Activated naive CD8-positive, alpha-beta T cell (primary cell): ENCODE results near the gene GLS2.
"Not testable (repeated sequence)": the region's sequence is repeated elsewhere in the genome, so short reads cannot be mapped to it uniquely, and the experiment has no call there.

Experiments
- H3K27ac Mint-ChIP-seq: one replicate; pipeline ENCODE4 v1.8.0; 2021; ENCODE audit warnings: mixed read lengths
- H3K27me3 Mint-ChIP-seq: one replicate; pipeline ENCODE4 v1.8.0; 2021; ENCODE audit warnings: mixed read lengths
- H3K36me3 Mint-ChIP-seq: one replicate; pipeline ENCODE4 v1.8.0; 2021; ENCODE audit warnings: mixed read lengths
- H3K4me1 Mint-ChIP-seq: one replicate; pipeline ENCODE4 v1.8.0; 2021; ENCODE audit warnings: low read depth, mixed read lengths
- H3K4me3 Mint-ChIP-seq: one replicate; pipeline ENCODE4 v1.8.0; 2021; ENCODE audit warnings: mild to moderate bottlenecking, mixed read lengths
- H3K9me3 Mint-ChIP-seq: one replicate; pipeline ENCODE4 v1.8.0; 2021; ENCODE audit warnings: low read depth, mixed read lengths

Gene GLS2

GRCh38 chr12:56499879-56500278, 11.9 kb upstream of the GLS2 start:
- not testable (repeated sequence) for H3K36me3 Mint-ChIP-seq, H3K27me3 Mint-ChIP-seq, H3K4me3 Mint-ChIP-seq, H3K27ac Mint-ChIP-seq, H3K9me3 Mint-ChIP-seq, H3K4me1 Mint-ChIP-seq

GRCh38 chr12:56499452-56499851, 11.5 kb upstream of the GLS2 start:
- not testable (repeated sequence) for H3K4me1 Mint-ChIP-seq, H3K27me3 Mint-ChIP-seq, H3K27ac Mint-ChIP-seq, H3K36me3 Mint-ChIP-seq, H3K9me3 Mint-ChIP-seq, H3K4me3 Mint-ChIP-seq

- H3K27ac Mint-ChIP-seq, H3K36me3 Mint-ChIP-seq, H3K4me3 Mint-ChIP-seq, H3K9me3 Mint-ChIP-seq, H3K4me1 Mint-ChIP-seq, H3K27me3 Mint-ChIP-seq: not testable (repeated sequence)
Measured at GRCh38 chr12:56498126-56498902, 10.4 kb upstream of the GLS2 start.

- H3K27me3 Mint-ChIP-seq, H3K9me3 Mint-ChIP-seq, H3K4me1 Mint-ChIP-seq, H3K27ac Mint-ChIP-seq, H3K36me3 Mint-ChIP-seq: not testable (repeated sequence)
- H3K4me3 Mint-ChIP-seq, result peak overlapping the region; percentile 56
Measured at GRCh38 chr12:56496704-56497103, 8.7 kb upstream of the GLS2 start.

GRCh38 chr12:56494481-56494880, 6.5 kb upstream of the GLS2 start:
- H3K36me3 Mint-ChIP-seq, H3K9me3 Mint-ChIP-seq, H3K27ac Mint-ChIP-seq, H3K4me1 Mint-ChIP-seq, H3K27me3 Mint-ChIP-seq, H3K4me3 Mint-ChIP-seq: not testable (repeated sequence)

- not testable (repeated sequence) for H3K4me3 Mint-ChIP-seq, H3K27ac Mint-ChIP-seq, H3K27me3 Mint-ChIP-seq, H3K36me3 Mint-ChIP-seq, H3K4me1 Mint-ChIP-seq, H3K9me3 Mint-ChIP-seq
Measured at GRCh38 chr12:56494106-56494415, 6.1 kb upstream of the GLS2 start.

- H3K4me1 Mint-ChIP-seq, H3K9me3 Mint-ChIP-seq, H3K27ac Mint-ChIP-seq, H3K4me3 Mint-ChIP-seq, H3K36me3 Mint-ChIP-seq, H3K27me3 Mint-ChIP-seq: not testable (repeated sequence)
Measured at GRCh38 chr12:56493409-56494105, 5.6 kb upstream of the GLS2 start.

GRCh38 chr12:56490360-56490759, 2.4 kb upstream of the GLS2 start:
- peaks cover 3% of the 10 kb centered on the region for H3K27me3 Mint-ChIP-seq
- peaks cover 15% of the 10 kb centered on the region for H3K4me1 Mint-ChIP-seq
- no peaks in the 10 kb centered on the region for H3K36me3 Mint-ChIP-seq
- no peaks in the 10 kb centered on the region for H3K9me3 Mint-ChIP-seq
- H3K27ac Mint-ChIP-seq, result no peak overlapping the region
- H3K4me3 Mint-ChIP-seq, result no peak overlapping the region

- H3K4me1 Mint-ChIP-seq, result peaks cover 15% of the 10 kb centered on the region
- peak overlapping the region; percentile 41 for H3K27ac Mint-ChIP-seq
- peak overlapping the region; percentile 90 for H3K4me3 Mint-ChIP-seq
- H3K36me3 Mint-ChIP-seq, result no peaks in the 10 kb centered on the region
- peaks cover 3% of the 10 kb centered on the region for H3K27me3 Mint-ChIP-seq
- no peaks in the 10 kb centered on the region for H3K9me3 Mint-ChIP-seq
Measured at GRCh38 chr12:56487448-56488040, 417 bp downstream of the GLS2 start.

GRCh38 chr12:56486694-56487093, 1.3 kb downstream of the GLS2 start:
- Mint-ChIP-seq H3K9me3 (no peaks in the 10 kb centered on the region), H3K27me3 (peaks cover 3% of the 10 kb centered on the region), H3K4me1 (peaks cover 15% of the 10 kb centered on the region), H3K36me3 (no peaks in the 10 kb centered on the region), H3K27ac (no peak overlapping the region), H3K4me3 (peak overlapping the region; percentile 90)

- Mint-ChIP-seq H3K4me1 (peaks cover 22% of the 10 kb centered on the region), H3K27ac (no peak overlapping the region), H3K27me3 (no peaks in the 10 kb centered on the region), H3K36me3 (no peaks in the 10 kb centered on the region), H3K9me3 (no peaks in the 10 kb centered on the region), H3K4me3 (no peak overlapping the region)
Measured at GRCh38 chr12:56484566-56484965, 3.4 kb downstream of the GLS2 start.

- H3K27me3 Mint-ChIP-seq, result no peaks in the 10 kb centered on the region
- H3K27ac Mint-ChIP-seq, result no peak overlapping the region
- H3K9me3 Mint-ChIP-seq, result no peaks in the 10 kb centered on the region
- H3K4me3 Mint-ChIP-seq, result no peak overlapping the region
- no peaks in the 10 kb centered on the region for H3K36me3 Mint-ChIP-seq
- peaks cover 7% of the 10 kb centered on the region for H3K4me1 Mint-ChIP-seq
Measured at GRCh38 chr12:56479625-56480024, 8.3 kb downstream of the GLS2 start.

GRCh38 chr12:56477521-56478225, 10.3 kb downstream of the GLS2 start:
- Mint-ChIP-seq H3K36me3 (no peaks in the 10 kb centered on the region), H3K9me3 (no peaks in the 10 kb centered on the region), H3K4me3 (no peak overlapping the region), H3K4me1 (peaks cover 9% of the 10 kb centered on the region), H3K27me3 (no peaks in the 10 kb centered on the region), H3K27ac (peak overlapping the region; percentile 34)

GRCh38 chr12:56476972-56477432, 11.0 kb downstream of the GLS2 start:
- no peaks in the 10 kb centered on the region for H3K36me3 Mint-ChIP-seq
- no peak overlapping the region for H3K4me3 Mint-ChIP-seq
- no peak overlapping the region for H3K27ac Mint-ChIP-seq
- peaks cover 11% of the 10 kb centered on the region for H3K4me1 Mint-ChIP-seq
- no peaks in the 10 kb centered on the region for H3K27me3 Mint-ChIP-seq
- no peaks in the 10 kb centered on the region for H3K9me3 Mint-ChIP-seq

GRCh38 chr12:56476143-56476542, 11.8 kb downstream of the GLS2 start:
- Mint-ChIP-seq H3K9me3 (no peaks in the 10 kb centered on the region), H3K36me3 (no peaks in the 10 kb centered on the region), H3K4me3 (no peak overlapping the region), H3K27ac (no peak overlapping the region), H3K27me3 (no peaks in the 10 kb centered on the region), H3K4me1 (peaks cover 19% of the 10 kb centered on the region)
